Activated CD8-positive, alpha-beta memory T cell treated with anti-CD3 and anti-CD28 coated beads, Interleukin-2, amount 50 U/mL, for 48 hours (primary cell): ENCODE measurements around the gene STOX2.
A peak's percentile ranks its signal among the peaks of the same experiment; 100 is the strongest.

Source experiments
- DNase-seq: peaks from one replicate; pipeline ENCODE4 v3.0.0-alpha.2; 2020

STOX2 gene

DNA sequence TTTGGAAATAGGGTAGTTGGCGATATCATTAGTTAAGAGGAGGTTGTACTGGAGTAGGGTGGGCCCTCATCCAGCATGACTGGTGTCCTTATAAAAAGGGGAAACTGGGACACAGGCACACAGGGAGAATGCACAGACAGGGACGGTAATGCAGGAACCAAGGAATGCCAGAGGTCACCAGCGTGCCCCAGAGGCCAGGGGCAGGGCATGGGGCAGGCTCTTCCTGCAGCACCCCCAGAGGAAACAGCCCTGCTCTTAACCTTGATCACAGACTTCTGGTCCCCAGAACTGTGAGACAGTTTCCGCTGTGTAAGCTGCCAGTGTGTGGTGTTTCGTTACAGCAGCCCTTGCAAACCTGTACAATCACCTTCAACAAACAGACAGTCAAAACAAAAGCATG is 15.9 kb upstream of the STOX2 start:
- DNase-seq: no peak

- DNase-seq: no peak
Measured at GRCh38 chr4:183897193-183897592, 7.9 kb upstream of the STOX2 start.

- DNase-seq: no peak
Measured at GRCh38 chr4:183898456-183898855, 6.7 kb upstream of the STOX2 start.

DNA sequence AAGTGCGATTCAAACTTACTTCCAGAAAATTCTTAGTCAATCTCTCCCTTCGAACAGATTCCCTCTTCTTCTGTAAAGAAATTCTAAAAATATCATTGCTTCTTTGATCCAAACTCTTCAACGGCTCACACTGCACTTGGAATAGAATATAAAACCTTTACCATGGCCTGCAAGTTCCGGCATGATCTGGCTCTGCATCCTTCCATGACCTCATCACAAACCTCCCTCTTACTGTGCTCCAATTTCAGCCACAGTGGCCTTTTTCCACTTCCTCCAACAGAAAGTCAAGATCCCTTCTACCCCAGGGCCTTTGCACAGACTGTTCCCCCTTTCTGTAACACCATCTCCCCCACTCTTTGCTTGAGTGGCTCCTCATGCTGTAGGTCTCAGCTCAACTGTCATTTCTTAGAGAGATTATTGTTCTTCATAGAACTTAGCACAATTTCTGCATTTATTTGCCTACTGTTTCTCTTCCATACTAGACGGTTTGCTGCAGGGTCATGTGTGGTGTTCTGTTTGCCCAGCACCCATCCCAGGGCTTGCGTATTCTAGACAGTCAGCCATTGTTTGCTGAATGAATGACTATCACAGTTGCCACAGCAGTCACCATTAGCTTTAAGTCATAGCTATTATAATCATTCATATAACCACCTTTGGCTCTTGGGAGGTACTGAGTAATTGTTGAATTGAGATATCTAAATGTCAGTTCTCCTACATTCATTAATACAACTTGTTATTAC is 1.9 kb upstream of the STOX2 start:
- DNase-seq: no peak

GRCh38 chr4:183905593-183906488 is 734 bp downstream of the STOX2 start:
- peak; percentile 53 for DNase-seq

DNA sequence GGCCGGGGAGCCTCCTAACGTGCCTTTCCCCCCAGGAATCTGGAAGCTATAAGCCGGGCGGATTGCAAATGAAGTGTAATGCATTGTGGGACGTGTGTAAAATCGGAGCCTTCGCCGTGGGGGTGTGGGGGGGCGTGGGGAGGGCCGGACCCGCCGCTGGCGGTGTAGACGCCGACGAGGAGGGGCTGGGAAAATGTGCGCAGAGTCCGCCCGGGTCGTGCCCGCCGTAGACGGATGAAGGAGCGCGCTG is 1.3 kb downstream of the STOX2 start:
- DNase-seq: no peak

DNA sequence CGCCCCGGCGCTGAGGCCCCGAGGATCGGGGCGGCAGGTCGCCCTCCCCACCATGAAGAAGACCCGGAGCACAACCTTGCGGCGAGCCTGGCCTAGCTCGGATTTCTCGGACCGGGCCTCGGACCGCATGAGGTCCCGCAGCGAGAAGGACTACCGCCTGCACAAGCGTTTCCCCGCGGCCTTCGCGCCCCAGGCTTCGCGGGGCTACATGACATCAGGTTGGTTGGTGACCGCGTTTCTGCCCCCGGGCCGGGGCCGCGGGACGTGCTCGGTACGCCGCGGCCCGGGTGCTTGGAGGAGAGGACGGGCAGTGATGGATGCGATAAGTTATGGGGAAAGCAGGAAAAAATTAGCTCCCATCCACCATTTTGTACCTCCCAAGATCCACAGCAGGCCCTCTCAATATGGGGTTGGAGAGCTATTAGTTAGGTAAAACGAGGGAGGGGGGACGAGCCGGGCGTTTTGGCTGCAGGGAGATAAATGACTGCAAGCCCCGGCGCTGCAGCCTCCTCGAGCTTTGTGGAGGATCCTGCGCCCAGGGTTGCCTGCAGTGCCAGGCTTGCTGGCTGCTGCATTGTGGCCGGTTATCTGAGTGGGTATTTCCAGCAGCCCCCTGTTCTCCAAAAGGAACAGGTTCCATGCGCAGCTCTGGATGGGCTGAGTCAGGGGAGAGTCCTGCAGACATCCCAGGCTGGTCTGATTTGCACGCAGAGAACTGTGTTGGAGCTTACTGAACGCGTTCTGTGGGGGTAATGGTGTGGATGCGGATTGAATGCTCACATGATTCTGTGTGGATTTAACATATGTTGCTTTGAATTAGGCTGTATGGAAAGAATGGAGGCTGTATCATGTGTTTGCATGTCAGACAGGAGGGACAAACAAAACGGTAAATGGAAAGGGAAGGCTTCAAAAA is 1.9 kb downstream of the STOX2 start:
- peak; percentile 48 for DNase-seq

GRCh38 chr4:183907871-183908683 is 3.0 kb downstream of the STOX2 start:
- DNase-seq: no peak

- no peak for DNase-seq
Measured at GRCh38 chr4:183909187-183909586, 4.1 kb downstream of the STOX2 start.

DNA sequence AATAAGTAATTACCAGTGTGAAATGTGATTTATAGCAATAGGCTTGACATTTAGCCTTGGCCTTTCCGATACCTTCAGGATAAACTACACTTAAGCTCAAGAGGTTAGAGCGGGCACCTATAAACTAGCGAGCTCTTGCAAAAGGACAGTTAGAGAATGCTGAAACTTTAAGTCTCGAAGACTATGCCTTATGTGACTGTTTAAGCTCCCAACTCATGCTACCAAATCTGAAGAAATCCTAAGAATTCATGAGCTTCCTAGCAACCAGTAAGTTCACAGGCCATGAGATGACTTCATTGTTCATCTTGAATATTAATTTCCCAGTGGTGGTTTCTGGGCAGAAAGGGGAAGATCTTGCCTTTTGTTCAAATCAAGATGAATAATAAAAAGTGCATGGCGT is 4.7 kb downstream of the STOX2 start:
- no peak for DNase-seq

DNA sequence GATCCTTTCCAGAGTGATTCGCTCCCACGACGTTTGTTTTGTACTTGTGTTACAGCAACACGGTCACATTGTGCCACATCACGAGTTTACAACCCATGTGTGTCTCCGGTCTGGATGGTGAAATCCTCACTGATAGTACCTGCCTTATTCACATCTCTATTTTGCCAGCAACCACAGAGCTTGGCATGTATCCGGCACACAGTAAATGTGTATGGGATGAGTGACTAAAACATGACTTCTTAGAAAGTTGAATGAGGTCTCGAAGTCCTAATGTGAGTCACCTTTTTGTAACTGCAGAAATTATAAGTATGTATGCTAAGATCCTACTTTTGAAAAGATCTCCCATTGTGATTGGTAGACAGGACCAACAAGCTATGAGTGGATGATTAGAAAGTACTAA is 7.5 kb downstream of the STOX2 start:
- no peak for DNase-seq

GRCh38 chr4:183915976-183916375 is 10.9 kb downstream of the STOX2 start:
- no peak for DNase-seq

GRCh38 chr4:183918696-183919095 is 13.6 kb downstream of the STOX2 start:
- no peak for DNase-seq

DNA sequence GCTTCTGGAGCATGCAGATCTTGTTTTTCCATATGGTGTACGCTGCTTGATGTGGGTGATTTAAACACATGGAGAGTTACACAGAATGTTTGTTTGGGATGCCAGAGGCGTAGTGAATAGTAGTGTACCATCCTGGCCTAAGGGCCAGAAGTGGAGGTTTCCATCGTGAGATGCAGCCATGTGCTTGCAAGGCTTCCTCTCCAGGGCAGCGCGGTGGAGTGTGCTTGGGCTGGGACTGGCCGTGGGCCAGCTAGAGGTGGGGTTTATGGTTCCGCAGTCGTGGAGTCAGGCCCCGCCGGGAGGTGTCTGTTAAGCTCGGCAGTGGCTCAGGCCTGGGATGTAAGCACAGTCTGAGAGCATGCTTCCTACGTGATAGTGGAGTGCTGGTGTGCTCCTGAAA is 14.0 kb downstream of the STOX2 start:
- no peak for DNase-seq

GRCh38 chr4:183920512-183920911 is 15.4 kb downstream of the STOX2 start:
- DNase-seq: no peak

- no peak for DNase-seq
Measured at GRCh38 chr4:183921335-183921734, 16.2 kb downstream of the STOX2 start.

GRCh38 chr4:183924362-183925044 is 19.4 kb downstream of the STOX2 start:
- no peak for DNase-seq

- no peak for DNase-seq
Measured at GRCh38 chr4:183926950-183927349, 21.8 kb downstream of the STOX2 start.

- no peak for DNase-seq
Measured at GRCh38 chr4:183932576-183932975, 27.5 kb downstream of the STOX2 start.

GRCh38 chr4:183934761-183935160 is 29.7 kb downstream of the STOX2 start:
- DNase-seq: no peak

- DNase-seq: no peak
Measured at GRCh38 chr4:183935355-183936005, 30.4 kb downstream of the STOX2 start.
